Measurements from ENCODE around the gene SLAMF9.

SLAMF9 gene

GRCh38 chr1:159979257-159979656 is 25.2 kb upstream of the SLAMF9 start:
- no peak overlapping the region for H3K4me3 ChIP-seq (replicated peaks in 1 of 2; ENCODE audit: low read depth in 2 of 2, low read length in 2 of 2)
- no peak for TF ChIP-seq CTCF (IDR thresholded peaks at IDR 0.05; ENCODE audit: low read depth, low read length)
- DNase-seq (ENCODE audit: low read depth in 2 of 2) = no peak

DNA sequence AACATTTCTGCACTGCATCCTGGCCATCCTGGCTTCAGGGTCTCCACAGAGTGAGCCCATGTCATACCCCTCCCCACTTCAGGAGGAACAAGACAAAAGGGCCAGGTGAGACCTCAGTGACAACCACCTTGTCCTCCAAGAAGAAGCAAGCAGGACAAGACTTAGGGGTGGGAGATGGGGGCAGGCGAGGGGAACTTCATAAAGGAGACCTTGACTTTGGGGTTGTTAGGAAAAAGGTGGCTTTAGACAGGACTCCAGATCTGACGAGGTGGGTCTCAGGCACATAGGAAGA is 24.0 kb upstream of the SLAMF9 start:
- TF ChIP-seq CTCF (IDR thresholded peaks at IDR 0.05; ENCODE audit: low read depth, low read length) = no peak
- no peak for DNase-seq (ENCODE audit: low read depth in 2 of 2)

DNA sequence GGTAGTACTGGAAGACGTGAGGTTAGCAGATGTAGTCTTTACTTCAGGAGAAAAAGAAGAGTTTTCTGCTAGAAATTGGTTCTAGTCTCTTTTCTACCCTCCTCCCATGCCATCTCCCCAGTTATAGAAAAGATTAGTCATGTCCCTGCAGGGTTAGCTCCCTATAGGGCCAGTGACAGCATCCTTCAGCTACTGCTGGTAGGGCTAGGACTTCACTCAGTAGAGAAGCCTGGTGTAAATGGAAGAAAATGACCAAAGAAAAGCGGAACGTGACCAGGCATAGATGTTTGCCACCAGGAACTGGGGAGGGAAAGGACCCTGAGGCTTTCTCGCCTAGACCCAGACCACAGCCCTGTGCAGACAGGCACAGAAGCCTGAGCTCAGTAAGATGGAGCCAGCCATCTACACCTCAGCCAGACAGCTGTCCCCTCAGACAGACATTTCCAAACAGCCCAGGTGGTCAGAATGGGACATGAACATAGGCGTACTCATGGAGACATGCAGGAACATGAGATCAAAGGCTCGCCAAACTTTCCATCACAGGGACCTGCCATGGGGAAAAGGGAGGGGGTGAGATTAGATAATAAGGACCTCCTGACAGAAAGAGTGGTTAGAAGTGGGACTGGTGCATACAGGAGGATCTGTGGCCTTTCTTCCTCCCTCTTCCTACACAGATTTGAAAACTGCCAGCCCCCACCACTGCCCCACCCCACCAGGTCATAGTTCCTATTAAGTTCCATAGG is 23.5 kb upstream of the SLAMF9 start:
- no peak for DNase-seq (ENCODE audit: low read depth in 2 of 2)
- no peak for TF ChIP-seq CTCF (IDR thresholded peaks at IDR 0.05; ENCODE audit: low read depth, low read length)
- no peak overlapping the region for H3K4me3 ChIP-seq (replicated peaks in 1 of 2; ENCODE audit: low read depth in 2 of 2, low read length in 2 of 2)

More for the DNA sequence above, 24.0 kb upstream of the SLAMF9 start:
- no peak overlapping the region for H3K4me3 ChIP-seq (replicated peaks in 1 of 2; ENCODE audit: low read depth in 2 of 2, low read length in 2 of 2)

DNA sequence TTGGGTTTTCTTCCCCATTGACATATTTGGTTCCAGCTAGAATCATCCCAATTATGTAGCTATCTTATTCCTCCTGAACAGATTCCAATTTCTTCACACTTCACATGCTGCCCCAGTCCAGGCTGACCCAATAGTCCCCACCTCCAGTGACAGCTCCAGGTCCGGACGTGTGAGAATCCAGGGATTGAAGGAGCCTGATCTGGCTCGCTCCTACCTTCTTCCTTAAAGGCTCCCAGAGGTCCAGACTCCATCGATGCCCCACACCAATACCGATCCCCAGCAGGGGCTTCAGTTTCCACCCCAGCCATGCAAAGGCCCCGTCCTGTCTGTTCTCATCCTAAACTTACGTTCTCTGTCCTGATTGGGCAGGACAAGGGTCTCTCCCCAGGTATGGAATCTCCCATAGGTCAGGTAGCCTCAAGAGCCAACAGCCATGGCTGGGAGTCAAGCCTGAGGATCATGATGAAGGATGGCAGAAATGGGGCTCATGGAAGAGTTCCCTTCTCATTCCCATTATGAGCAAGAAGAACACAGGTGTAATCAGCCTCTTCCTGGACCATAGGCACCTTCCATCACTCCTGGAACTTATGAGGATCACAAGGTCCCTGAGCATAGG is 20.4 kb upstream of the SLAMF9 start:
- no peak overlapping the region for H3K4me3 ChIP-seq (replicated peaks in 1 of 2; ENCODE audit: low read depth in 2 of 2, low read length in 2 of 2)
- no peak for TF ChIP-seq CTCF (IDR thresholded peaks at IDR 0.05; ENCODE audit: low read depth, low read length)
- DNase-seq (ENCODE audit: low read depth in 2 of 2) = no peak

- H3K4me3 ChIP-seq (replicated peaks in 1 of 2; ENCODE audit: low read depth in 2 of 2, low read length in 2 of 2) = no peak overlapping the region
- TF ChIP-seq CTCF (IDR thresholded peaks at IDR 0.05; ENCODE audit: low read depth, low read length) = no peak
- DNase-seq (ENCODE audit: low read depth in 2 of 2) = no peak
Observed at GRCh38 chr1:159973350-159973940, 19.4 kb upstream of the SLAMF9 start.

DNA sequence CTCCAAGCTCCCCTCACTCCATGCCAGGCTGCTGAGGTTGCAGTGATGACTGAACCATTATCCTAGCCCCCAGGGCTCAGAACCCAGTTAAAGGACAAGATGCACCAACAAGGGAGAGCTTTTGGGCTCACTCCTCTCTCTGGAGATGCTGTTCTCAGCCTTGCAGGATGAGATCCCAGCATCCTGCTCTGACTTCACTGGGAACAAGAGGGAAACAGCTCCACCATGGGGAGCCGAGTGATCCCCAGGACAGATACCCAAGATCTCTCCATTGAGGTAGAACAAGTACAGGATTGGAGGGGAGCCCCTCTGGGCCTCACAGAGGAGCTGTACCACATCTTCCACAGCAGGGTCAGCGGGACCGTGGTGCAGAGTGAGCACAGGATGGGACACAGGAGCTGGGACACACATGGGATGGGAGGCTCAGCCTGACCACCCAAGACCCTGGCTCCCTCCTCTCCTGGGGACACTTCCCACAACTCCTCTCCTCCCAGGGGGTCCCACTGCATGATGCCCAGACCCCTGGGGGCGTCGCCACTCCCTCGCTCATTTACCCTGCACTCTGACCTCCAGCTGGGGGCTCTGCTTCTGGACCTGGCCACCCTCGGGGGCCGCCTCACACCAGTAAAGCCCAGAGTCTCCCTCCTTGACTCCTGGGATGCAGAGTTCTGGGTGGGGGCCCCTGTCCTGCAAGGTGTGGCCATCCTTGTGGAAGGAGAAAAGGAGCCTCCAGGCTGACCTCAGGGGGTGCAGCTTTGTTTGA is 18.6 kb upstream of the SLAMF9 start:
- no peak for TF ChIP-seq CTCF (IDR thresholded peaks at IDR 0.05; ENCODE audit: low read depth, low read length)
- H3K4me3 ChIP-seq (replicated peaks in 1 of 2; ENCODE audit: low read depth in 2 of 2, low read length in 2 of 2) = no peak overlapping the region
- no peak for DNase-seq (ENCODE audit: low read depth in 2 of 2)
